ENCODE data around the gene DUS3L.

DUS3L gene

GRCh38 chr19:5820785-5821184 is 29.8 kb upstream of the DUS3L start:
- no peak for TF ChIP-seq CTCF (IDR thresholded peaks at IDR 0.05; ENCODE audit: low read depth, low read length, missing control alignments)
- H3K4me3 ChIP-seq (ENCODE audit: low read depth, low read length), result no peak overlapping the region
- DNase-seq (ENCODE audit: low read depth), result no peak

- no peak for TF ChIP-seq CTCF (IDR thresholded peaks at IDR 0.05; ENCODE audit: low read depth, low read length, missing control alignments)
- no peak for DNase-seq (ENCODE audit: low read depth)
- H3K4me3 ChIP-seq (ENCODE audit: low read depth, low read length), result no peak overlapping the region
Observed at GRCh38 chr19:5818594-5818993, 27.6 kb upstream of the DUS3L start.

- no peak for TF ChIP-seq CTCF (IDR thresholded peaks at IDR 0.05; ENCODE audit: low read depth, low read length, missing control alignments)
- H3K4me3 ChIP-seq (ENCODE audit: low read depth, low read length), result no peak overlapping the region
- no peak for DNase-seq (ENCODE audit: low read depth)
Observed at GRCh38 chr19:5817218-5817617, 26.3 kb upstream of the DUS3L start.

GRCh38 chr19:5814852-5815246 is 23.9 kb upstream of the DUS3L start:
- no peak overlapping the region for H3K4me3 ChIP-seq (ENCODE audit: low read depth, low read length)
- no peak for TF ChIP-seq CTCF (IDR thresholded peaks at IDR 0.05; ENCODE audit: low read depth, low read length, missing control alignments)
- no peak for DNase-seq (ENCODE audit: low read depth)

- DNase-seq (ENCODE audit: low read depth), result no peak
- TF ChIP-seq CTCF (IDR thresholded peaks at IDR 0.05; ENCODE audit: low read depth, low read length, missing control alignments), result no peak
- no peak overlapping the region for H3K4me3 ChIP-seq (ENCODE audit: low read depth, low read length)
Observed at GRCh38 chr19:5814123-5814851, 23.3 kb upstream of the DUS3L start.

- DNase-seq (ENCODE audit: low read depth), result no peak
- no peak overlapping the region for H3K4me3 ChIP-seq (ENCODE audit: low read depth, low read length)
- no peak for TF ChIP-seq CTCF (IDR thresholded peaks at IDR 0.05; ENCODE audit: low read depth, low read length, missing control alignments)
Observed at GRCh38 chr19:5811117-5811516, 20.2 kb upstream of the DUS3L start.

- DNase-seq (ENCODE audit: low read depth), result no peak
- no peak for TF ChIP-seq CTCF (IDR thresholded peaks at IDR 0.05; ENCODE audit: low read depth, low read length, missing control alignments)
- H3K4me3 ChIP-seq (ENCODE audit: low read depth, low read length), result no peak overlapping the region
Observed at GRCh38 chr19:5809469-5809868, 18.5 kb upstream of the DUS3L start.
